MCF 10A (cell line): ENCODE measurements around the gene TMEM53. TPM values are rescaled to one million over a fixed set of nuclear protein-coding genes. Genes with fewer than 3 reads are reported as not detected.

Experiments
- BruUV-seq: library from RNA; stranded (reverse); fragments of 400-500 nt; replicated peaks from 2 replicates; lab custom pipeline; 2021; lab: Mats Ljungman, UMichigan
- CTCF ChIA-PET: fragments of 300-600 bp; sonication (Branson Sonifier 250); formaldehyde crosslinking; extraction: SDS; loops from one replicate; lab custom pipeline; 2021; ENCODE audit warnings: antibody characterized with exemption, inconsistent platforms; lab: Yijun Ruan, JAX
- POLR2A ChIA-PET: fragments of 300-600, 350-650 bp; sonication (Branson Sonifier 250); formaldehyde crosslinking; extraction: SDS; loops from one replicate; lab custom pipeline; 2020; ENCODE audit warnings: antibody characterized with exemption, inconsistent platforms; lab: Yijun Ruan, JAX
- DNase-seq: peaks from one replicate; pipeline ENCODE4 v3.0.0-alpha.2; 2018; ENCODE audit not compliant: unreplicated experiment
- H3K27ac Mint-ChIP-seq: one replicate; pipeline ENCODE4 v1.8.0; 2022; ENCODE audit warnings: mild to moderate bottlenecking, low read depth, mixed read lengths; ENCODE audit not compliant: unreplicated experiment
- H3K27me3 Mint-ChIP-seq: one replicate; pipeline ENCODE4 v1.8.0; 2022; ENCODE audit warnings: mixed read lengths; ENCODE audit not compliant: insufficient read depth, unreplicated experiment
- H3K36me3 Mint-ChIP-seq: one replicate; pipeline ENCODE4 v1.8.0; 2022; ENCODE audit warnings: mild to moderate bottlenecking, moderate library complexity, mixed read lengths; ENCODE audit not compliant: insufficient read depth, unreplicated experiment
- H3K4me1 Mint-ChIP-seq: one replicate; pipeline ENCODE4 v1.8.0; 2022; ENCODE audit warnings: mixed read lengths; ENCODE audit not compliant: insufficient read depth, unreplicated experiment
- H3K4me3 Mint-ChIP-seq: one replicate; pipeline ENCODE4 v1.8.0; 2022; ENCODE audit warnings: mild to moderate bottlenecking, moderate library complexity, mixed read lengths; ENCODE audit not compliant: unreplicated experiment
- H3K9me3 Mint-ChIP-seq: one replicate; pipeline ENCODE4 v1.8.0; 2022; ENCODE audit warnings: mixed read lengths; ENCODE audit not compliant: unreplicated experiment
- CTCF ChIP-seq: fragments of 200-600 bp; IDR thresholded peaks from one replicate; pipeline ENCODE4 v1.8.0; 2022; ENCODE audit warnings: antibody characterized with exemption, mild to moderate bottlenecking; ENCODE audit not compliant: unreplicated experiment
- intact Hi-C: fragments of 100-400 bp; cut with micrococcal nuclease; formaldehyde crosslinking; loops from 2 replicates; pipeline ENCODE4 v1.14.1; 2022
- total RNA-seq: library from RNA; stranded (reverse); gene quantifications from 2 replicates; pipeline ENCODE4 v1.2.3, GENCODE V29; 2022

The TMEM53 gene
- total RNA-seq, 1 experiment from 2014 or later = 2.2 TPM

GRCh38 chr1:44616284-44616990 lies 57.8 kb downstream of the TMEM53 start:
- ChIA-PET POLR2A (interaction anchor here (0.6 kb wide), 2 partner anchors 11 to 17 kb away, joined by 3 read pairs; no protein-coding TSS in a partner anchor), CTCF (interaction anchor here (0.5 to 1.1 kb wide), 6 partner anchors 8 to 399 kb away, joined by 3 to 4 read pairs (median 4); no protein-coding TSS in a partner anchor)
- no peaks in the 10 kb centered on the region for H3K27me3 Mint-ChIP-seq
- no TSS peak for BruUV-seq
- H3K4me1 Mint-ChIP-seq = no peaks in the 10 kb centered on the region
- no peak for DNase-seq
- no peak for TF ChIP-seq CTCF
- no peak overlapping the region for H3K4me3 Mint-ChIP-seq
- intact Hi-C loops = no loop called here
- H3K36me3 Mint-ChIP-seq = peaks cover 14% of the 10 kb centered on the region
- H3K9me3 Mint-ChIP-seq = no peaks in the 10 kb centered on the region
- H3K27ac Mint-ChIP-seq = no peak overlapping the region

GRCh38 chr1:44613941-44614340 lies 60.3 kb downstream of the TMEM53 start:
- no peak overlapping the region for H3K4me3 Mint-ChIP-seq
- ChIA-PET CTCF (no interaction called here), POLR2A (no interaction called here)
- TF ChIP-seq CTCF = no peak
- no peak for DNase-seq
- H3K4me1 Mint-ChIP-seq = no peaks in the 10 kb centered on the region
- H3K36me3 Mint-ChIP-seq = peaks cover 14% of the 10 kb centered on the region
- no peaks in the 10 kb centered on the region for H3K9me3 Mint-ChIP-seq
- no peaks in the 10 kb centered on the region for H3K27me3 Mint-ChIP-seq
- intact Hi-C loops = no loop called here
- no peak overlapping the region for H3K27ac Mint-ChIP-seq
- BruUV-seq = no TSS peak

- H3K4me1 Mint-ChIP-seq = no peaks in the 10 kb centered on the region
- H3K27me3 Mint-ChIP-seq = no peaks in the 10 kb centered on the region
- H3K27ac Mint-ChIP-seq = no peak overlapping the region
- DNase-seq = no peak
- H3K9me3 Mint-ChIP-seq = no peaks in the 10 kb centered on the region
- intact Hi-C loops = no loop called here
- H3K4me3 Mint-ChIP-seq = no peak overlapping the region
- CTCF ChIA-PET = no interaction called here
- POLR2A ChIA-PET = interaction anchor here (0.7 to 1.2 kb wide), 3 partner anchors 12 to 290 kb away, joined by 3 read pairs; no protein-coding TSS in a partner anchor
- no peak for TF ChIP-seq CTCF
- H3K36me3 Mint-ChIP-seq = peaks cover 8% of the 10 kb centered on the region
- BruUV-seq = no TSS peak
These were observed 62.4 kb downstream of the TMEM53 start for GRCh38 chr1:44611866-44612265.

GRCh38 chr1:44611419-44611818 lies 62.9 kb downstream of the TMEM53 start:
- Mint-ChIP-seq H3K27me3 (no peaks in the 10 kb centered on the region), H3K4me3 (no peak overlapping the region), H3K27ac (no peak overlapping the region), H3K36me3 (peaks cover 8% of the 10 kb centered on the region), H3K9me3 (no peaks in the 10 kb centered on the region), H3K4me1 (peaks cover under 1% of the 10 kb centered on the region)
- no peak for TF ChIP-seq CTCF
- ChIA-PET POLR2A (no interaction called here), CTCF (interaction anchor here (1.2 kb wide), 1 partner anchor 296 kb away, joined by 3 read pairs; no protein-coding TSS in a partner anchor)
- no peak for DNase-seq
- no TSS peak for BruUV-seq
- intact Hi-C loops = no loop called here
